Astrocyte of the spinal cord (primary cell): ENCODE results near the gene PRKCE.

Source experiments
- DNase-seq: peaks from one replicate; pipeline ENCODE4 v3.0.0; 2011; ENCODE audit warnings: low read depth, low spot score
- H3K4me3 ChIP-seq: 2 replicates; pipeline ENCODE4 v1.5.1; 2011; ENCODE audit warnings: low read depth, mild to moderate bottlenecking, low read length, moderate library complexity
- CTCF ChIP-seq: IDR thresholded peaks from 2 replicates; pipeline ENCODE4 v1.5.1; 2012; ENCODE audit warnings: low read depth, mild to moderate bottlenecking, low read length, inconsistent platforms
- in situ Hi-C: cut with HindIII; loops from 2 replicates; pipeline ENCODE4 v1.10.0; 2017; ENCODE audit warnings: low sequenced_read_pairs

PRKCE gene

GRCh38 chr2:46001741-46002506 lies 350.4 kb downstream of the PRKCE start:
- no peak overlapping the region for H3K4me3 ChIP-seq
- in situ Hi-C loops = no loop called here
- TF ChIP-seq CTCF = no peak
- peak; percentile 29 for DNase-seq

GRCh38 chr2:46002507-46002883 lies 351.0 kb downstream of the PRKCE start:
- DNase-seq = peak; percentile 25
- H3K4me3 ChIP-seq = no peak overlapping the region
- in situ Hi-C loops = no loop called here
- no peak for TF ChIP-seq CTCF

GRCh38 chr2:46002947-46003346 lies 351.5 kb downstream of the PRKCE start:
- no peak for TF ChIP-seq CTCF
- no peak for DNase-seq
- no peak overlapping the region for H3K4me3 ChIP-seq
- in situ Hi-C loops = no loop called here

- TF ChIP-seq CTCF = no peak
- no peak overlapping the region for H3K4me3 ChIP-seq
- in situ Hi-C loops = no loop called here
- no peak for DNase-seq
Observed at GRCh38 chr2:46003903-46004473, 352.5 kb downstream of the PRKCE start.

- no peak overlapping the region for H3K4me3 ChIP-seq
- TF ChIP-seq CTCF = no peak
Observed at GRCh38 chr2:46006473-46007025, 355.1 kb downstream of the PRKCE start.

GRCh38 chr2:46007412-46007811 lies 355.9 kb downstream of the PRKCE start:
- no peak for TF ChIP-seq CTCF
- in situ Hi-C loops = no loop called here

More at GRCh38 chr2:46006473-46007025, 355.1 kb downstream of the PRKCE start:
- in situ Hi-C loops = no loop called here
- DNase-seq = no peak

More at GRCh38 chr2:46007412-46007811, 355.9 kb downstream of the PRKCE start:
- no peak for DNase-seq
- H3K4me3 ChIP-seq = no peak overlapping the region
